ENCODE measurements around the gene GLS2. TPM values are rescaled to one million over a fixed set of nuclear protein-coding genes. Genes with fewer than 3 reads are reported as not detected.
A peak's percentile ranks its signal among the peaks of the same experiment; 100 is the strongest.

GLS2 gene
- total and polyA plus RNA-seq, 9 of the 15 experiments (the other 6 are each of a cell fraction or from before 2014, with no cell fraction given), result 0.11 TPM; not detected in 8

GRCh38 chr12:56437430-56438176, 50.4 kb downstream of the GLS2 start (continued):
- TF ChIP-seq TFE3 (CRISPR knock-in tag; IDR thresholded peaks at IDR 0.05) (no peak), NFE2 (IDR thresholded peaks at IDR 0.05; ENCODE audit: low read depth) (peak; percentile 46; the same call in 1 of the 2 replicates), FOXP4 (CRISPR knock-in tag; IDR thresholded peaks at IDR 0.05; ENCODE audit: borderline replicate concordance) (no peak), RBM14 (IDR thresholded peaks at IDR 0.05; ENCODE audit: borderline replicate concordance, insufficient read depth, low read depth, low read length) (no peak), E2F8 (IDR thresholded peaks at IDR 0.05; ENCODE audit: low read depth, partially characterized antibody) (no peak), ESRRA (IDR thresholded peaks at IDR 0.05; ENCODE audit: borderline replicate concordance, low read depth) (peak; percentile 95), GABPA (tag; conservative IDR thresholded peaks at IDR 0.05; ENCODE audit: low read depth) (peak; percentile 22; the same call in 1 of the 2 replicates), RBM39 (optimal IDR thresholded peaks at IDR 0.05; ENCODE audit: low read depth, low read length) (no peak), CHD4 (IDR thresholded peaks at IDR 0.05; ENCODE audit: insufficient read depth, insufficient replicate concordance, low read depth, low read length, poor library complexity, severe bottlenecking) (no peak), ARID3A (IDR thresholded peaks at IDR 0.05; ENCODE audit: borderline replicate concordance, low read depth, low read length) (peak; percentile 91; the same call in 1 of the 2 replicates), ELF4 (CRISPR knock-in tag; IDR thresholded peaks at IDR 0.05) (no peak), ZNF77 (CRISPR knock-in tag; IDR thresholded peaks at IDR 0.05) (no peak), CHAMP1 (IDR thresholded peaks at IDR 0.05) (no peak), MIER1 (IDR thresholded peaks at IDR 0.05; ENCODE audit: low read depth) (no peak)

Measured in K562 (cell line).